Measurements from ENCODE around the gene TPPP2. TPM values are rescaled to one million over a fixed set of nuclear protein-coding genes. Genes with fewer than 3 reads are reported as not detected.
"Not testable (repeated sequence)": the region's sequence is repeated elsewhere in the genome, so short reads cannot be mapped to it uniquely, and the experiment has no call there.

The TPPP2 gene
- total RNA-seq, 4 donors from 2014 or later = 0.71 TPM; not detected in 3

- no peak within 1 kb of the TSS for H3K4me3 ChIP-seq (ENCODE audit: low read depth, poor library complexity, severe bottlenecking)
- peak; percentile 86 to 91 for DNase-seq (ENCODE audit: low spot score in 2 of 2)
- TF ChIP-seq POLR2A (IDR thresholded peaks at IDR 0.05) = no peak
- no peak for TF ChIP-seq CTCF (IDR thresholded peaks at IDR 0.05)
- intact Hi-C loops (cut with DNase I; ENCODE audit: low total_unique reads) = no loop called here
- WGBS, 2 donors = 21 to 32% methylated on average over 6 of the region's 6 CpGs
These were observed 31.2 kb upstream of the TPPP2 start, which contains the start of gene SLC39A2 for GRCh38 chr14:20998674-20999366. TSS of gene SLC39A2 (plus strand) at chr14:20999293. CDS start at chr14:20999447, 154 bp downstream.

- 48 to 64% methylated on average over 4 of the region's 4 CpGs for WGBS, 2 donors
- intact Hi-C loops (cut with DNase I; ENCODE audit: low total_unique reads) = no loop called here
- DNase-seq (ENCODE audit: low spot score in 2 of 2) = no peak
- TF ChIP-seq CTCF (IDR thresholded peaks at IDR 0.05) (no peak), POLR2A (IDR thresholded peaks at IDR 0.05) (no peak)
- H3K4me3 ChIP-seq (ENCODE audit: low read depth, poor library complexity, severe bottlenecking) = no peak overlapping the region
These were observed 30.4 kb upstream of the TPPP2 start for GRCh38 chr14:20999591-20999990.

- 71 to 82% methylated on average over 5 to 7 of the region's 7 CpGs for WGBS, 2 donors
- no peak for DNase-seq (ENCODE audit: low spot score in 2 of 2)
- TF ChIP-seq CTCF (IDR thresholded peaks at IDR 0.05) (no peak), POLR2A (IDR thresholded peaks at IDR 0.05) (no peak)
- intact Hi-C loops (cut with DNase I; ENCODE audit: low total_unique reads) = no loop called here
- no peak overlapping the region for H3K4me3 ChIP-seq (ENCODE audit: low read depth, poor library complexity, severe bottlenecking)
These were observed 28.8 kb upstream of the TPPP2 start for GRCh38 chr14:21001218-21001617.

- TF ChIP-seq POLR2A (IDR thresholded peaks at IDR 0.05) = no peak
- no peak for TF ChIP-seq CTCF (IDR thresholded peaks at IDR 0.05)
- WGBS, 2 donors = 88 to 90% methylated on average over 14 of the region's 14 CpGs
- peak in 1 of 2 donors; percentile 32 for DNase-seq (ENCODE audit: low spot score in 2 of 2)
- no peak overlapping the region for H3K4me3 ChIP-seq (ENCODE audit: low read depth, poor library complexity, severe bottlenecking)
- intact Hi-C loops (cut with DNase I; ENCODE audit: low total_unique reads) = no loop called here
These were observed 26.1 kb upstream of the TPPP2 start for GRCh38 chr14:21003788-21004346.

- DNase-seq (ENCODE audit: low spot score in 2 of 2); H3K4me3 ChIP-seq (ENCODE audit: low read depth, poor library complexity, severe bottlenecking): not testable (repeated sequence)
- 83% methylated on average over 3 of the region's 3 CpGs for WGBS, 2 donors
- intact Hi-C loops (cut with DNase I; ENCODE audit: low total_unique reads) = loop anchor here (10.0 kb wide), 1 partner anchor 85 kb away; the partner anchor contains the start of gene ZNF219
These were observed 20.3 kb upstream of the TPPP2 start for GRCh38 chr14:21009721-21010120.

- 63 to 87% methylated on average over 1 of the region's 1 CpG for WGBS, 2 donors
- intact Hi-C loops (cut with DNase I; ENCODE audit: low total_unique reads) = loop anchor here (10.0 kb wide), 1 partner anchor 84 kb away; the partner anchor contains the start of gene ZNF219
- no peak for TF ChIP-seq POLR2A (IDR thresholded peaks at IDR 0.05)
- TF ChIP-seq CTCF (IDR thresholded peaks at IDR 0.05) = no peak
- H3K4me3 ChIP-seq (ENCODE audit: low read depth, poor library complexity, severe bottlenecking) = no peak overlapping the region
- DNase-seq (ENCODE audit: low spot score in 2 of 2) = peak in 1 of 2 donors; percentile 66
These were observed 18.9 kb upstream of the TPPP2 start for GRCh38 chr14:21011136-21011535.
